Measurements from ENCODE around the gene TCF7L2. TPM values are rescaled to one million over a fixed set of nuclear protein-coding genes. Genes with fewer than 3 reads are reported as not detected.

Gene TCF7L2
- total and polyA plus RNA-seq, 9 of the 15 experiments (the other 6 are each of a cell fraction or from before 2014, with no cell fraction given) = 0.32 to 2.8 (median 0.92) TPM

GRCh38 chr10:113063043-113063967 is 113.3 kb downstream of the TCF7L2 start (continued):
- no peak for TF ChIP-seq ZNF518B (CRISPR knock-in tag; IDR thresholded peaks at IDR 0.05)
- 0 out of 4 replicates have a peak, but pooled peaks of 1 of the 2 experiments have one; percentile 46 for TF ChIP-seq ZNF318 (IDR thresholded peaks at IDR 0.05; ENCODE audit: borderline replicate concordance in 1 of 2, low read depth in 1 of 2)
- TF ChIP-seq TCFL5 (CRISPR knock-in tag; conservative IDR thresholded peaks at IDR 0.05) = no peak
- TF ChIP-seq MAFF (IDR thresholded peaks at IDR 0.05; ENCODE audit: low read length) = no peak
- TF ChIP-seq ZNF583 (CRISPR knock-in tag; IDR thresholded peaks at IDR 0.05) = no peak
- TF ChIP-seq ZNF12 (CRISPR knock-in tag; IDR thresholded peaks at IDR 0.05) = no peak
- TF ChIP-seq ARID3A (IDR thresholded peaks at IDR 0.05; ENCODE audit: borderline replicate concordance, low read depth, low read length) = no peak
- 0 out of 2 replicates have a peak, but pooled peaks have one; percentile 77 for TF ChIP-seq HBP1 (CRISPR knock-in tag; IDR thresholded peaks at IDR 0.05)
- TF ChIP-seq ZNF239 (CRISPR knock-in tag; IDR thresholded peaks at IDR 0.05) = no peak
- TF ChIP-seq NFE2 (IDR thresholded peaks at IDR 0.05; ENCODE audit: low read depth) = no peak
- no peak for TF ChIP-seq ZNF41 (CRISPR knock-in tag; conservative IDR thresholded peaks at IDR 0.05)
